ENCODE data around the gene RALGPS1.

RALGPS1 gene

DNA sequence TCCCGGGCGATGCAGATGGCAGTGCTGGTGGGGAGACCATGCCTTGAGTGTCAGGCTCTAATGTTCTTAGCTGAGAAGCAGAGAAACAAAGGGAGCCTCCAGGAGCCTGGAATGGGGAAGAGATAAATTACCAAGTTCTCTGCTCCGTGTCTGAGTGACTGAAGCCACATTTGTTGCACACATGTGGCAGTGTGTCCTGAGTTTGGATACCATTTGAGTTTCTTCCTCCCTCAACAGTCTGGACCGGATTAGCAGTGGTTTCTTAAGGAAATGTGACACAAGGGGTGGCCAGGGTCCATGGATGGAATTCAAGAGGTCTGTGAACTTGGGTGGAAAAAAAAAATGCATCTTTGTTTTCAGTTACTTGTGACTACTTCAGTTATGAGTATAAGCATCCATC lies 299.3 kb downstream of the RALGPS1 start:
- no peak for DNase-seq

DNA sequence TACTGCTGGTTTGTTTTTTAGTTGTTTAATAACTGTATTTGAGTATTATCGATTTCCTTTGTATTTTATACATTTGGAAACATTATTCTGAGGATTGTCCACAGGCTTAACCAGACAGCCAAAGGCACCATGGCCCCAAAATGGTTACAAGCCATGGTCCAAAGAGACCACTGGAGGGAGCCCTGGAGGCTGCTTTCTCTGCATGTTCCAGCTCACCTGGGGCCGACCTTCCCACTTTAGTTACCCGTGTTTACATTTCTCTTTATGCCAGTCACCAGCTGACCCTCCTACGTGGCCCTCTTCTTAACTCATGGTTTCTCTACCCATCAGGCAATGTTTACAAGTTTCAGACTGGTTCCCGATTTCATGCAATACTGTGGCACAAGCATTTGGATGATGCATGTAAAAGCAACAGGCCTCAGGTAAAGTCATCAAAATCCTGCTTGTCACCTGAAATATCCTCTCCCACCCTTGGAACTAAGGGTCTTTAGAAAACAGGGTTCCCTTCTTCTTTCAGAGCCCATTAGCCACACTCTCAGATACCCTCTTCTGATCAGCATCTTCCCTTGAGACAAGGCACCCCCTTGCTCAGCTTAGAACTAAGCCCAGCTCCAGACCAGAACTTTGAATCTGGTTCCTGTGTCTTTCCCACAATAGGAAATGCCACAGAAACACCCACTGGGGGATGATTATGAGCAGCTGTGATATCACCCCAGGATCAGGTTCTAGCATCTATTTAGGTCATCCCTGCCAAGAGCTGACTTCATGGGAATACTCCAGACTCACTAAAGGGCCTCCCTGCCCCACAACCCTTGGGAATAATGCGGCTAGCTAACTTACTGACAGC lies 300.1 kb downstream of the RALGPS1 start:
- peak; percentile 41 for DNase-seq

DNA sequence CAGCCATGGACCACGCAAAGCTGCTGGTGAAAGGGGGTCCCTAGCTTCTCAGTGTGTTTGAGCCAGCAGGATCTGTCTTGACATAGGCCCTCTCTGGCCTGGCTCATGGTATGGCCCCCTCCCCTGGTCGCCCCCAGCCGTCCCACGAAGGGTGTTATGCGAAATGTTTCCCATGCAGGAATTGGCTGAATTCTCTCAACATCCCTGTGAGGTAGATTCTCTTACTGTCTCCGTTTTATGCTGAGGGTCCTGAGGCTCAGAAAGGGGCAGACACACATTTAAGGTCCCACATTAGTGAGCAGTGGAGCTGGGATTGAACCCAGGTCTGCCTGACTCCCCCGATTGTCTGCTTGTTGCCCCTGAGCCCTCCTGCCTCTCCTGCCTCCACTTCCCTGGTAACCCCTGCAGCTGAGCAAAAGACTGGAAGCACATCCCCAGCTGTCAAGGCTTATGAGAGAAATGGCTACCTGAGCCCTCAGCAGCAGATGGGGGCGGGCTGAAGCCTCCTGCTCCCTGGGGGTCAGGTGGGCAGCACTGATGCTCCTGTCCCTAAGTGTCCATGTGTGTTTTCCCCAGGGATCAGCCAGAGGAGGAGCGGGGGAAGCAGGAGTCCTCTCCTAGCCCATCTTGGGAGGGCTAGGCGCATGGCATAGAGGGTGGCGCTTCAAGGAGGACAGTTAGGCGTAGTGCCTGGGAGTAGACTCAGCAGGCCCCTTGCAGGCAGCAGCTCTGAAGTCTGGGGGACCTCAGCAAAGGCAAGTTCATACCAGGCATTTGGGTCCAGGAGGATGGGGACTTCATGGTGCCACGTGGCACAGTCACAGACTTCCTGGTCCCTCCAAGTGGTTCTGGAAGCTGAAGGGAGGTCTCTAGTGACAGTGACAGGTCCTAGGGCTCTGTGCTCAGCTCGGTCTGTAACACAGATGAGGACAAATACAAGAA lies 301.0 kb downstream of the RALGPS1 start:
- no peak for DNase-seq

DNA sequence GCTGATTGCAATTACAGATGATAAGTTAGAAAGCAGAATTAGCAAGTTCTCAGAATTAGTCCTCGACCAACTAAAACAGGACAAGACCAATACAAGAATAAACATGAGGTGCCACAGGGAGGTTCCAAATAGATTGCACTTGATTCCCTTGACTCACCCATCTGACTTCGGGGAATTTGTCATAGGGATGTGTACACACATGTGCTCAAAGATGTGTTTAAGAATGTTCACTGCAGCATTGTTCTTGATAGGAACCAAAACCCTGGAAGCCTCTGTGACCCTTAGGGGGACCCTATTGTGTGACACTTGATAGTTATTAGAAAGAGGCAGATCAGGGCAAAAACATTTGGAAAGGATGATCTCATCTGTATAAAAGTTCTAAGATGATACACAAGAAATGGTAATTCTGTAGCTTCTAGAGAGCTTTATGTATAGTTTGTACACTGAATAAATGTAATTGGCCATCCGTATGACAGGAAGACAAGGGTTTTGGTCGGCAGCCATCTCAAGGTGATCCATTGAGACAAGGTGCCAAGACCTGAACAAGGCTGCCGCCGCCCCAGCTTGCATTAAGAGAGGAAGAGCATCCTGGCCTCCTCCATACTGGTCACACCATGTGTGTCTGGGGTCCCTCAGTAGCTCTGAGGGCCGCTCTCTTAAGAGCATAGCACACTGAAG lies 301.8 kb downstream of the RALGPS1 start:
- DNase-seq = no peak

DNA sequence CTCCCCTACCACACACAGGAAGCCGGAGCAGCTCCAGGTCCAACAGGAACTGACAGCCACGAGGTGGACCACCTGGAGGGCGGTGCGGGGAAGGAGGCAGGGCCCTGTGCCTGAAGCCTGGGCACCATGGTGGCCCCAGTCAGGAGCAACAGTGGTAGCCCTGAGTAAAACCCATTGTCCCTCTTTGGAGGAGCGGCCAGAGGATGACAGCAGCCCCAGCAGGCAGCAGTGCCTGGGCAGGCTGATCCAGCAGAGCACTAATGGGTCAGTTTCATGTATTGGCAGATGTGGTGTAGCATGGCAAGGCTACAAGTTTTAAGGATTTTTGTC lies 302.3 kb downstream of the RALGPS1 start:
- no peak for DNase-seq

DNA sequence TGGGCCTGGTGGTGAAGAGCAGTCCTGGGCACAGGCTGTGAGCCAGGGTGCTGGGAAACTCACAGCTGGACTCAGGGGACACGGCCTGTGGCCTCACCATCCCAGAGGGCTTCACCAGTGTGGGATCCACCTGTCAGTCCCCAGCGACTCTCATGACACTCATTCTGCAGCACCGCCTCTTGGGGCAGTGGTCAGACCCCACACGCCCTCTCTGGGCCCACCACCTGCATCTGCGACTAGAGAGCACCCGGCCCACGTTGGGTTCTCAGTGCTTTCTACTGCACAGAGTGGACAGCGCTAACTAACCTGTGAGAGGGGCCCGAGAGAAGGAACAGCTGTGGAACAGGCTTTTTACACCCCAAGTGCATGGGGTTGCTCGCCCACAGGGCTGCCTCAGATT lies 304.2 kb downstream of the RALGPS1 start:
- DNase-seq = no peak

DNA sequence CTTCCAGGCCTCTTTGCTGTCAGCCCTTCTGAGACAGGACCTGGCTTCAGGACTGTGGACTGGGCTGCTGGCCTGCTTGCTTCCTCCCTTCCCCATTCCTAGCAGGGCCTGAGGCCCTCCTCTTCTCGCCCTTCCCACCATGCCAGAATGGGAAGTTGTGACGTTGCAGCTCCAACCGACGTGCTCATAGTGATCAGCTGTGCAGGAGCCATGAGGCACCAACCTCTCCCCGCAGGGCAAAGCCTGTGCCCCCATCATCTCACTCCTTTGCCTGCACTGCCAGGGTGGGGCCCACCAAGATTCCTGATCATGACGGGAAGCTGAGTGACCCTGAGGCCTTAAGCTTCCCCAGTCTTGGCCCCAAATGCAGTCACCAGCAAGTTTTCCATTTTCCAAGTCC lies 304.9 kb downstream of the RALGPS1 start:
- DNase-seq = no peak

DNA sequence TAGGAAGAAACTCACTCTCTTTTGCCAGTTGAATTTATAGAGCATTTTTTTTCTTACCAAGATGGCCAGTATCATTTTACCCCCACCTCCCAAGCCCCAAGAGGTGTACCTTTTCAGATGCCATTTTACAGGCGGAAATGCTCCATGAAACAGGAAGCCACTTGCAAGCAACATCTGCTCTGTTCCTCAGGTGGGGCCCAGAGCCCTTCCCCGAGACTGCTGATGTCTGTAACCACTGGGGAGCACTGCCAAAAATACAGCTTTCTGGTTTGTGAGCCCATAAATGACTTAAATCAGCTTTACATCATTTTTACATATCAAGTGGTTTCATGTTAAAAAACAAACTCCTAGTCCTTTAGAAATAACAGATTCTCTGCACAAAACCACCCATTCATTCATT lies 307.1 kb downstream of the RALGPS1 start:
- DNase-seq = no peak

DNA sequence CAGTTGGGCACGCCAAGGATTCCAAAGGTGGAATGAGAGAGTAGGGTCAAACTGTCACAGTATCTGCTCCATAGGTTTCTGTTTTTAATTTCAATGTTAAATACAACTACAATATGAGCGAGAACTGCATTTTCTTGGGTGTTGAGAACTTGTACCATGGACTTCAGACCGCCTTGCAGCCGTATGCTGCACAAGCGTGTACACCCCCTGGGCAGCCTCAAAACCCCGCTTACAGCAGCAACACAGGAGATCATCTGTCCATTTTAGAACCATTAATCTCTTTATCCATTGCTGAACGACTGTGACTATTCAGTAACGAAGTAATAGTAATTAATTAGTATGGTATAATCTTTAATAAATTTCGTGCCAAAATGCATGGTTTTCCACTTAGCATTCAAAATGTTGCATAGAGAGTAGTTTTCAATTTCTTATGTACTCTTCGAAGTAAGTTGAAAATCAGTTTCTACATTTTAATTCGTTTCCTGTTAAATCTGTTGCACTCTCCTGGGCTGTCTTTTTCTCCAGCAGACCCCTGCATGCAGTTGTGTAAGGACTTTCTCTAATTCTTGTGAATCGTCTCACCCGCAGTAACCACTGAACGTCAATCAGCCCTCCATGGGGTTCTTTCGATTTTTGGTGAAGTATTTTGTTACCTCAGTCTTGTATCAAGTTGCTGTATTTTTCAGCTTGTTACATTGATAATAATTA lies 308.0 kb downstream of the RALGPS1 start:
- DNase-seq = no peak

DNA sequence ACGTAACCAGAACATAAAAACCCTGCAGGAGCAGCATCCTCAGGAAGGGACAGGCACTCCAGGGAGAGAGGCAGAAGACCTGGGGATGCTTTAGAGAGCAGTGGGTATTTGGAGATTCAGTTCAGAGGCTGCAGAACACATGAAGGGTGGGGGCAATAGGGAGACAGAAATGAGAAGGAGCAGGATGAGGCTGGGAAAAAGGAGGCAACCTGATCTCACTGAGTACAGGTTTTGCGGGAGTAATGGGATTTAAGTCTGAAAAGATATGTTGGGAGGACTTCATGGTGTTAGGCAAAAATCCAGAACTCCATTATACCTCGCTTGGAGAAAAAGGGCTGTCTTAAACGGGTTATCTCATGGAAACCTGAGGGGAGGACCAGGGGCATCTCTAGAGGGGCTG lies 308.7 kb downstream of the RALGPS1 start:
- DNase-seq = no peak

DNA sequence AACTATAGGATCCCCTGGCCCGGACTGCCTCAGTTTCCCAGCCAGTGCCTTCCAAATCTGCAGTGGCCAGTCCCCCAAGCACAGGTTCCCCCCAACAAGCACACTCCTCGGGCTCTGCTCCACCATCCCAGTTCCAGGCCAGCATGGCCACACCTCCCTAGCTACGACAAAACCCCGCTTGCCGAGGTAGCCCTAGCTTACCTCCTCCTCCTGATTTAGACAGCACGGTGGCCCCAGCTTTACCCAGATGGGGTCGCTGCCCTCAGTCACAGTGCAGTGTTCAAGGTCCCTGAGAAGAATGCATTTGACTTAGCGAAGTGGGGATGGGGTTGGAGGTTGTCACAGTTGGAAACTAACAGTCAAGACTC lies 309.2 kb downstream of the RALGPS1 start:
- DNase-seq = no peak

DNA sequence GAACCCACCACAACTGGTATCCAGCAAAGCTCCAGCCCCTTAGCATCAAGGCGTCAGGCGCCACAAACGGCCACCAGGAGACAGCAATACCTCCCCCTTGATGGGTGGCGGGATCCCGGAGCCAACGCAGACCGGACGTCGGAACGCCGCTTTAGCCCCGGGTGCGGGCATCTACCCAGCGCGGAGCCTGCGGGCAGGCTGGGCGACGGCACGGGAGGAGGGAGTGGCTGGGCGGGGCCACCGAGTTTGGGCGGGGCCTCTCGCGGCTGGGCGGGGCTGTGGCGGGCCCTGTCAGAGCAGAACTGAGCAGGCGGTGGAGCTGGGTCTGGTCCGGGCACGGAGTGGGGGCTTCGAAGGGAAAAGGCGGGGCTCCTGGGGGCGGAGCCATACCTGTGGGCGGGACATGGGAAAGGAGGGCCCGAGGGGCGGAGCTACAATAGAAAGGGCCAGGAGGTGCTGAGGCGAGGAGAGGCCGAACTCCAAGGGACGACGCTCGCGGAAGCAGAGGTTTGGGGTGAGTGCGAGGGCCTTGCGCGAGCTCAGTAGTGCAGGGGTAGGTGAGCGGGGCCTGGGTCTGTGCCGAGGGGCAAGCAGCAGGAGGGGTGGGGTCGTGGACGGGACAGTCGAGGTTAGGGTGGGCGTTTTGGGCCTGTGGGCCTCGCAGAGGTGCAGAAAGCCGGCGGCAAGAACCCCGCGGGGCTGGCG lies 309.7 kb downstream of the RALGPS1 start:
- DNase-seq = peak; percentile 84

DNA sequence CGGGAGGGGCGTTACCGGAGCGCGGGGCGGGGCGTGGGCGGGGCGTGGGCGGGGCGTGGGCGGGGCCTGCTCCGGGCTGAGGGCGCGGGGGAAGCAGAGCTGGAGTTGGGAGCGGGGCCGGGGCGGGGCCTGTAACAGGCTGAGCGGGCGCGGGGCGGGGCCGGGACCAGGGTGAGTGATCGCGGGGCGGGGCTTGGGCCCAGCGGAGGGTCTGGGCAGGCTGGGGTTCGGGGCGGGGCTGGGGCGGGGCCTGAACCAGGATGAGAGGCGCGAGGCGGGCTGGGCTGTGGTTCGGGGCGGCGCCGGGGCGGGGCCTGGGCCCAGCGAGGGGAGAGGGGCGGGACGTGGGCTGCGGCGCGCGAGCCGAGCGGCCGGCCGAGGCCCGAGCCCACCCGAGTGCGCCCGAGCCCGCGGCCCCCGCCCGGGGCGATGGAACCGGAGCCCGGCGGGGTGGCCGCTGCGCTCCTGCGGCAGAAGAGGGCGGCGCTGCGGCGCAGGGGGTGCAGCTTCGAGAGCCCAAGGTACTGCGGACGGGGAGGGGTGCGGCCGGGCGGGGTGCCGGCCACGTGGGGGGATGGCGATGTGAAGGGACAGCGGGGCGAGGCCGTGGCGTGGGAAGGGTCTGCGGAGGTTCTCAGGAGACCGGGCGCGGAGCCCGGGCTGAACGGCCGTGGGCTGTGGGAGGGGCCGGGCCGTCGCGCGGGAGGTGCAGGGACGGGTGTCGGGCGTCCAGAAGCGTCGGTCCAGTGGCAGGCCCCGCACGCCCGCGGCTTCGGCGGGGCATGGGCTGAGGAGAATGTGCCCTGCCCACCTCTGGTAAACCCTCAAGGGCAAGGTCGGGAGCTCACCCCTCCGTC lies 310.5 kb downstream of the RALGPS1 start:
- DNase-seq = peak; percentile 86

DNA sequence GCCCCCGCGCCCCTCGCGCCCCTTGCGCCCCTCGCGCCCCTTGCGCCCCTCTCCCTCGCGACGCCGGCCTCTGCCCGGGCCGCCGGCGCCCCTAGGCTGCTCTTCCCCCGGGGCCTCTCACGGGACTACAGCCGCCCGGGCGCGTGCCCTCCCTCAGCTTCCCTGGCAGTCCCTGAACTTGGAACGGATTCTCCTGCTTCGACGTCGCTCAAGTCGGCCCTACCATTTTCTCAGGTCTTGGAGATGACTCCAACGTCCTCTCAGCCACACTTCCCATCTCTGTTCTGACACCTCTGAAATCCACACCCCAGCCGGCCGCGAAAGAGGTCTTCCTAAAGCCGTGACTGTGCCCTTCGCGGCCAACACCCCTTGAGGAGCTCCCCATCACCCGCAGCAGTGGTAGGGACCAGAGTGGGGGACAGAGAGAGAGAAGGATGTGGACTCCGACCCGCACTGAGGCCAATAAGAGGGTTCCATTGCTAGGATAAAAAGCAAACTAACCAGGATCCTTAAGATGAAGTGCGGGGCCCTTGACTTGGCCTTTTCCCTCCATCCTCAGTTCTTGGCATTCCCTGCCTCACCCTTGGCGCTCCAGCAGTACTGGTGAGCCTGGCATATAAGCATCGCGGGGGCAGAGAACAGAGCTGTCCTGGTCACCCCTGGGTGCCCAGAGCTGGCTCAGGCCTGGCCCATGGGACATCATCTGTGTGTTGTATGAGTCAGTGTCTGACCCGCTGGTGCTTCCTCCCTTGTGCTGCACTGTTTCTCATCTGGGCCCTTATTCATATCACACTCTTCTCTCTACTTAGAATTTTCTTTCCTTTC lies 311.4 kb downstream of the RALGPS1 start:
- DNase-seq = no peak

DNA sequence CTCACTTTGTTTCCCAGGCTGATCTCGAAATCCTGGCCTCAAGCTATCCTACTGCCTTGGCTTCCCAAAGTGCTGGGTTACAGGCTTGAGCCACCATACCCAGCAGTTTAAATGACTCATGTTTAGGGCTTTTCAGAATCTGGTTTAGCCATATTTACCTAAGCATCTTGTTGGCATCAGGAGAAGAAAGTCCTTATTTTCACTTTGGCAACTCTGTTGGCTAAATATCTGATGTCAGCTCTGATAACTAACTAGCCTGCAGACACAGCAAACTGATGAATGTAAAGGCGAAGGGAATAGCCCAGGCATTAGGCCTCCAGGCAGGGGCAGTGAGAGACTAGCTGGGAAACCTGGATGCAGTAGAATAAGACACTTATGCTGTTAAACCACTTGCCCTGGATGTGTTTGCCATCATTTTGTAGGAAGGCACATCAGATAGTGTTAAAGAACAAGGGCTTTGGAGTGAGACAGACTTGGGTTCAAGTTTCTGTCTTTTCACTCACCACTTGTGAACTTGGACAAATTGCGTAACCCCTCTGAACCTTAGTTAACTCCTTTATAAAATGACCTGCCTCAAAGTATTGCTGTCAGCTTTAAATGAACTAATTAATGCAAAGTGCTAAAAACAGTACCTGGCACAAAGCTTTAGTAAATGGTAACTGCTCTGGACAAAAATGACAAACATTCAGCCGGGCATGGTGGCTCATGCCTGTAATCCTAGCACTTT lies 315.3 kb downstream of the RALGPS1 start:
- DNase-seq = no peak

DNA sequence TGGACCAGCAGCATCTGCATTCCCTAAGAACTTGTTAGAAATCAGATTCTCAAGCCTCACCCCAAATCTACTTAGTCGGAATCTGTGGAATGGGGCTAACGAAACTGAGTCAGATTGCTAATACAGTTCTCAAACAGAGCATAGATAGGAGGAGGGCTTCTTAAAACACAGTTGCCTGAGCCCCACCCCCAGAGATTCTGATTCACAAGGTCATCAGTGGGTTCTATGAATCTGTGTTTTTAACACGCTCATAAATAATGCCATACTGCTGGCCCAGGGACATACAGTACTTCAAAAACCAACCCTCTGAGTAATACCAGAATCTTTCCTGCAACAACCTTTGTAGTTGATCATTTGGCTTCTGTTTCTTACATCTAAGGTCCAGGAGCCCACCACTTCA lies 317.1 kb downstream of the RALGPS1 start:
- no peak for DNase-seq

DNA sequence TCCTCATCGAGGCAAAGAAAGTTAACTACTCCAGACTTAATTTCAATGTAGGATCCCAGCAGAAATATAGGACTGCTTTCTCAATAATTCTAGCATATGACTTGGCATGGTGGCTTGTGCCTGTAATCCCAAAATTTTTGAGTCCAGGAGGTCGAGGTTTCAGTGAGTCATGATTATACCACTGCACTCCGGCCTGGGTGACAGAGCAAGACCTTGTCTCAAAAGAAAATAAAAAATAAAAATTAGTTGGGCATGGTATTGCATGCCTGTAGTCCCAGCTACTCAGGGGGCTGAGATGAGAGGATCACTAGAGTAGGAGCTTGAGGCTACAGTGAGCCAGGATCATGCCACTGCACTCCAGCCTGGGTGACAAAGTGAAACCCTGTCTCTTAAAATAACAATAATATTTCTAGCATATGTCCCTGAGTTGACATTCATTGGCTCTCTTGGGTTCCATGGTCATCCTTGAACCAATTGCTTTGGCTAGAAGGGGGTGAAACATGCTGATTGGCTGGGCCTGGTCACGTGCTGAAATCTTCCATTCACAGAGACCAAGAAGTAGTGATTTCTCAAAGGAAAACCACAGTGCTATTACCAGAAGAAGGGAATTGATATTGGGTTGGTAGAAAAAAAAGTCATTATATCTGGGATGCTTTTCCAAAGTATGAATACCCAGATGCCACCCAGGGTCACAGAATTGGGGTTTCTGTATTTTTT lies 318.4 kb downstream of the RALGPS1 start:
- DNase-seq = no peak

DNA sequence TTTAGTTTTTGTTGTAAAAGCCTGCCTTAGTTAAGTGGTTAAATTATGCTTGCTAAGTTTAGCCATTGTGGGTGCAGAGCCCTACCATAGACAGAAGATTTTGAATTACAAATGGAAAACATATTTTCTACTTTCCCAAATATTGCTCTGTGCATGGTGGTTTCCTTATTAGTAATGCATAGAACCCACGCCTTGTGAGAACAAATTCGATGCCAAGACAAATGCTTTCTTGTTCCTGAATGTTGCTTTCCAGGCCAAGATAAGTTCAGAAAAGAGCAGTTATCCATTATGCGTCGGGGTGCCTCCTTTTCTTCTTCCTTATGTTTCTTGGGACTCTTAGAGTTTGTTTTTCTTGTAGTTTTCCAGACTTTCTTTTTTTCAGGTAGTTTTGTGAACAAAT lies 319.0 kb downstream of the RALGPS1 start:
- no peak for DNase-seq

DNA sequence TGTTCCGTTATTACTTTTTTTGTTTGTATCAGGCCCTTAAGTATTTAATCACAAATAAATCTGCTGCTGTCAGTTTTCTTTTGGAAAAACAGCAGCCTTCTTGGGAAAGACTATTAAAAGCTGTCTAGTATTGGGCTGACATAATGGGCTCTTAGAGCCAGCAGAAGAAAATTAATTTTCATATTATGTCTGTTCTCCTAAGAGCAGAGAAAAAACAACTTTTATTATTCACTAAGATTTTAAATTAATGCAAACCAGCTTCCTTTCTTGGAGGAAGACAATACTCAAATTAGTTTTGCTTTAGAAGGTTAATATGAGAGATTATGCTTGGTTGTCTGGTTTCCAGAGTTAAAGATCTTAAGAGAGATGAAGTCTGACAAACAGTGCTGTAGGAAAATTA lies 319.4 kb downstream of the RALGPS1 start:
- no peak for DNase-seq

Data from central memory CD4-positive, alpha-beta T cell (primary cell).